Activated T-cell treated with anti-CD3 and anti-CD28 coated beads, Interleukin-2, amount 50 U/mL, for 72 hours (primary cell): ENCODE results near the gene MS4A4E. TPM values are rescaled to one million over a fixed set of nuclear protein-coding genes. Genes with fewer than 3 reads are reported as not detected.
"Not testable (repeated sequence)": the region's sequence is repeated elsewhere in the genome, so short reads cannot be mapped to it uniquely, and the experiment has no call there.

Experiments used
- ATAC-seq, 2 donors: fragments of 150-1000 bp; cut with Tn5 transposase; replicated peaks in 1 of 2; 2 replicates each; pipeline ENCODE4 v1.10.0; 2021; ENCODE audit warnings: moderate library complexity in 2 of 2, mild to moderate bottlenecking in 1 of 2
- DNase-seq, 2 donors: peaks; one replicate each; pipeline ENCODE4 v3.0.0; 2021 to 2022; ENCODE audit warnings: mixed read lengths in 1 of 2
- H3K27ac Mint-ChIP-seq: one replicate; pipeline ENCODE4 v1.8.0; 2022; ENCODE audit warnings: mild to moderate bottlenecking, moderate library complexity, mixed read lengths
- H3K27me3 Mint-ChIP-seq: one replicate; pipeline ENCODE4 v1.8.0; 2022; ENCODE audit warnings: low read depth, mixed read lengths
- H3K36me3 Mint-ChIP-seq, 2 donors: one replicate each; pipeline ENCODE4 v1.8.0; 2022; ENCODE audit warnings: mixed read lengths in 2 of 2, mild to moderate bottlenecking in 1 of 2; ENCODE audit not compliant: insufficient read depth in 2 of 2
- H3K4me1 Mint-ChIP-seq: one replicate; pipeline ENCODE4 v1.8.0; 2022; ENCODE audit warnings: low read depth, mixed read lengths
- H3K4me3 Mint-ChIP-seq, 2 donors: one replicate each; pipeline ENCODE4 v1.8.0; 2022; ENCODE audit warnings: mild to moderate bottlenecking in 2 of 2, mixed read lengths in 2 of 2, moderate library complexity in 2 of 2
- H3K9me3 Mint-ChIP-seq, 2 donors: one replicate each; pipeline ENCODE4 v1.8.0; 2022; ENCODE audit warnings: mixed read lengths in 2 of 2
- total RNA-seq, 2 donors: library from RNA; stranded (reverse); gene quantifications; one replicate each; pipeline ENCODE4 v1.2.3, GENCODE V29; 2022

MS4A4E gene
- total RNA-seq, 2 donors from 2014 or later: not detected

GRCh38 chr11:60161107-60161506, 81.8 kb downstream of the MS4A4E start:
- no peak for ATAC-seq
- Mint-ChIP-seq H3K27me3 (peaks cover 29% of the 10 kb centered on the region), H3K36me3 (peaks cover 1 to 3% of the 10 kb centered on the region in 2 donors), H3K9me3 (peaks cover 3 to 8% of the 10 kb centered on the region in 2 donors), H3K4me3 (no peak overlapping the region), H3K27ac (no peak overlapping the region), H3K4me1 (peaks cover 21% of the 10 kb centered on the region)
- DNase-seq: no peak

- ATAC-seq (no peak), DNase-seq (no peak)
- H3K27ac Mint-ChIP-seq: no peak overlapping the region
- peaks cover 0 to 3% of the 10 kb centered on the region in 2 donors for H3K36me3 Mint-ChIP-seq
- H3K4me3 Mint-ChIP-seq: no peak overlapping the region
- H3K27me3 Mint-ChIP-seq: peaks cover 23% of the 10 kb centered on the region
- H3K4me1 Mint-ChIP-seq: peaks cover 8% of the 10 kb centered on the region
- H3K9me3 Mint-ChIP-seq: peaks cover 3 to 6% of the 10 kb centered on the region in 2 donors
These were observed 83.1 kb downstream of the MS4A4E start for GRCh38 chr11:60159868-60160267.

GRCh38 chr11:60159284-60159683, 83.7 kb downstream of the MS4A4E start:
- no peak for ATAC-seq
- Mint-ChIP-seq H3K9me3 (peaks cover 3 to 5% of the 10 kb centered on the region in 2 donors), H3K36me3 (peaks cover 0 to 3% of the 10 kb centered on the region in 2 donors), H3K27me3 (peaks cover 23% of the 10 kb centered on the region), H3K4me1 (peaks cover 3% of the 10 kb centered on the region), H3K27ac (no peak overlapping the region), H3K4me3 (no peak overlapping the region)
- no peak for DNase-seq

GRCh38 chr11:60158636-60159035, 84.3 kb downstream of the MS4A4E start:
- peaks cover 23% of the 10 kb centered on the region for H3K27me3 Mint-ChIP-seq
- no peak for ATAC-seq
- H3K27ac Mint-ChIP-seq: no peak overlapping the region
- no peak overlapping the region for H3K4me3 Mint-ChIP-seq
- H3K9me3 Mint-ChIP-seq: peaks cover 0 to 1% of the 10 kb centered on the region in 2 donors
- DNase-seq: no peak
- H3K36me3 Mint-ChIP-seq: peaks cover 0 to under 1% of the 10 kb centered on the region in 2 donors
- H3K4me1 Mint-ChIP-seq: no peaks in the 10 kb centered on the region

GRCh38 chr11:60155931-60156330, 87.0 kb downstream of the MS4A4E start:
- no peak for DNase-seq
- no peak for ATAC-seq
- Mint-ChIP-seq H3K4me1 (no peaks in the 10 kb centered on the region), H3K9me3 (peaks cover 0 to 3% of the 10 kb centered on the region in 2 donors), H3K4me3 (no peak overlapping the region), H3K27ac (no peak overlapping the region), H3K36me3 (no peaks in the 10 kb centered on the region), H3K27me3 (peaks cover 13% of the 10 kb centered on the region)

- H3K36me3 Mint-ChIP-seq, DNase-seq, ATAC-seq: not testable (repeated sequence)
These were observed 90.2 kb downstream of the MS4A4E start for GRCh38 chr11:60152727-60153126.

GRCh38 chr11:60150279-60150678, 92.7 kb downstream of the MS4A4E start:
- DNase-seq (no peak), ATAC-seq (no peak)
- Mint-ChIP-seq H3K9me3 (peaks cover 0 to 3% of the 10 kb centered on the region in 2 donors), H3K36me3 (no peaks in the 10 kb centered on the region), H3K27me3 (peaks cover 9% of the 10 kb centered on the region), H3K4me3 (no peak overlapping the region), H3K4me1 (peaks cover 7% of the 10 kb centered on the region), H3K27ac (no peak overlapping the region)

More at GRCh38 chr11:60152727-60153126, 90.2 kb downstream of the MS4A4E start:
- not testable (repeated sequence) for H3K27ac Mint-ChIP-seq, H3K27me3 Mint-ChIP-seq, H3K4me1 Mint-ChIP-seq, H3K9me3 Mint-ChIP-seq, H3K4me3 Mint-ChIP-seq

Other genes starting within 250 kb of the MS4A4E start
- gene OOSP4B, start 226.0 kb downstream of the MS4A4E start, total RNA-seq: not detected
- gene OOSP2, start 202.7 kb downstream of the MS4A4E start, total RNA-seq: not detected
- not detected for gene MS4A3, start 186.5 kb downstream of the MS4A4E start, total RNA-seq
- not detected for gene MS4A2, start 154.5 kb downstream of the MS4A4E start, total RNA-seq
- gene MS4A6A, start 60.1 kb downstream of the MS4A4E start, total RNA-seq: not detected
- not detected for gene MS4A4A, start 37.5 kb upstream of the MS4A4E start, total RNA-seq
- gene MS4A6E, start 84.1 kb upstream of the MS4A4E start, total RNA-seq: not detected
- gene MS4A7, start 135.4 kb upstream of the MS4A4E start, total RNA-seq: not detected
- not detected for gene MS4A14, start 153.3 kb upstream of the MS4A4E start, total RNA-seq
- not detected for gene MS4A5, start 186.4 kb upstream of the MS4A4E start, total RNA-seq
- gene MS4A1, start 212.7 kb upstream of the MS4A4E start, total RNA-seq: 1 to 10 TPM; 1.6 TPM
- not detected for gene MS4A12, start 249.6 kb upstream of the MS4A4E start, total RNA-seq